HG03378 (cell line): ENCODE results near the gene RGS14.
"Not testable (repeated sequence)": the region's sequence is repeated elsewhere in the genome, so short reads cannot be mapped to it uniquely, and the experiment has no call there.

Source experiments
- ATAC-seq: cut with Tn5 transposase; IDR thresholded peaks from one replicate; pipeline ENCODE4 v1.9.1; 2021; ENCODE audit warnings: mild to moderate bottlenecking, moderate library complexity; ENCODE audit not compliant: unreplicated experiment

RGS14 gene

DNA sequence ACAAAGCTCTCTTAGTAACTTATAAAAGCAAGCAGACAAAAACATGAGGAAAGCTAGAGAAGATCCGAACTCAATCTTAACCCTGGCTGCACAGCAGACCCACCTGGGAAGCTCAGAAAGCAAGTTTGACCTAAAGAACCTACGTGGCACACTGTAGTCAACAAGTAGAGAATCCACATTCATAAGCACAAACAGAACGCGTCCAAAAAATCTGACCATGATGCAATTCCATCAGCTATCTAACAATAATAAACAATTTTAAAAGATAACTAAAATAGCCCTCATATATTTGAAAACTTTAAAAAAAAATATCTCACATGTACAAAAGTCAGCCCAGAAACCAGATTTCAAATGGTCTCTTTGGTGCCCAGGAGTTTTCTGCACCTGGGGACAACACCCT lies 10.9 kb upstream of the RGS14 start:
- no peak for ATAC-seq

DNA sequence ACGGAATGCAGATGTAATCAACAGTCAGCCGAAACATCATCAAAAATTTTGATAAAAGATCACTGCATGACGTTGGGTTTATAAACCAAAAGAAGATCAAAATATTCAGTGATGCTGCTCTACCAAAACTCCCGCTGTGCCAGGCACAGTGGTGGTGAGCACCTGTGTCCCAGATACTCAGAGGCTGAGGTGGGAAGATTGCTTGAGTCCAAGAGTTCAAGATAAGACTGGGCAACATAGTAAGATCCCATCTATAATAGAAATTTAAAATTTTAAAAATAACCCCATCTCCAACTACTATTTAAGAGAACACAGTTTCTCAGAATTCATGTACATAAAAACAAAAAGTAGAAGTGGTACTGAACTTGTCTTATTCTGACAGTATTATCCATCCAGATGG lies 10.0 kb upstream of the RGS14 start:
- no peak for ATAC-seq

DNA sequence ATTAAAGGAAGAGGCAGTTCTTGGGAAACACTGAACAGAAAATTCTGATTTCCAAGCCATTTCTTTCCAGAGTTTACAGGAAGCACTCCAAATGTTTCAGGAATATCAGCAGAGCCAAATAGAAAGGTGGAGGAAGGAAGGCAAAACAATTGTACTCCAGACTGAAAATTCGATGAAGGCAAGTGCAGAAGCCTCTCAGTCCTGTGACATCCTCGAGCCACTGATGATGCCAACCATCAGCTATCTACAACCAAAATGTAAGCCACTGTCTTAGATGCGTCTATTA lies 8.4 kb upstream of the RGS14 start:
- no peak for ATAC-seq

DNA sequence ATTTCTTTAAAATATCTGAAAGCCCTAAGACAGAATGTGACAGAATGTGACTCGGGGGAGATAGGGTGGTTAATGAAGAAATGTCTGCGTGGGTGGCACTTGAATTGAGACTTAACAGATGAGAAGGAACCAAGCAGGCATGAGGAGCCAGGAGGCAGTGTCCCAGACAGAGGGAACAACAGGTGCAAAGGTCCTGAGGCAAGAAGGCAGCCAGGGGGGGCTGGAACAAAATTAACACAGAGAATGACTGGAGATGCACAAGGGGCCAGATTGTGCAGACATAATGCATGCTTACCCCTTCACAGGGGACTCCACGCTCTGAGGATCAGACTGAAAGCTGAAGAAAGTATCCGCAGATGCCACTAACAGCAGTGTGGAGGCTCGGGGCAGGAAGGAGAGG lies 8.0 kb upstream of the RGS14 start:
- no peak for ATAC-seq

DNA sequence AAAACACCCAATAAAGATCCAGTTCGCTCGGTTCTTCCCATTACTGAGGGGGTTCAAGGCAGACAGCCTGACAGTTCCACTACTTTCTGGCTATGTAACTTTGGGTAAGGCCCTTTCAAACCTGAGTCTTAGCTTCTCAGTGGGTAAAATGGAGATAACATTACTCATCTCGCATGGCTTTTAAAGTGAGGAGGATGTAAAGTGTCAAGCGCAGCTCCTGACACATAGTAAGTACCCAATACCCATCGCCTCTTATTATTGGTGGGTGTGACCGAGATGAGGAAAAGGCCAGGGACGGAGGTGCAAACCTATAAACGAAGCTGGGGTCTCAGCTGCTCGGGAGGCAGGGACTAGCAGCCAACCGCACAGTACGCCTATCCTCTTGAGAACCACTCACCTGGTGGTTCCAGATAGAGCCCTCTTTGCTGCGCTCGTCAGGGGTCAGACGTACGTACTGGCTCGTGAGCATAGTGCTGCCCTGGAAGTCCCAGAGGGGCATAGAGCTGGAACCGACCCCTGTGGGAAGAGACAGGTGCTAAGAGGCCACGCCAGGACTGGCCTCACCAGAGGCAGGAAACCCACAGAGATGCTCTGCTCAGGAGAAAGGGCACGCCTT lies 6.8 kb upstream of the RGS14 start:
- ATAC-seq: peak; percentile 4

DNA sequence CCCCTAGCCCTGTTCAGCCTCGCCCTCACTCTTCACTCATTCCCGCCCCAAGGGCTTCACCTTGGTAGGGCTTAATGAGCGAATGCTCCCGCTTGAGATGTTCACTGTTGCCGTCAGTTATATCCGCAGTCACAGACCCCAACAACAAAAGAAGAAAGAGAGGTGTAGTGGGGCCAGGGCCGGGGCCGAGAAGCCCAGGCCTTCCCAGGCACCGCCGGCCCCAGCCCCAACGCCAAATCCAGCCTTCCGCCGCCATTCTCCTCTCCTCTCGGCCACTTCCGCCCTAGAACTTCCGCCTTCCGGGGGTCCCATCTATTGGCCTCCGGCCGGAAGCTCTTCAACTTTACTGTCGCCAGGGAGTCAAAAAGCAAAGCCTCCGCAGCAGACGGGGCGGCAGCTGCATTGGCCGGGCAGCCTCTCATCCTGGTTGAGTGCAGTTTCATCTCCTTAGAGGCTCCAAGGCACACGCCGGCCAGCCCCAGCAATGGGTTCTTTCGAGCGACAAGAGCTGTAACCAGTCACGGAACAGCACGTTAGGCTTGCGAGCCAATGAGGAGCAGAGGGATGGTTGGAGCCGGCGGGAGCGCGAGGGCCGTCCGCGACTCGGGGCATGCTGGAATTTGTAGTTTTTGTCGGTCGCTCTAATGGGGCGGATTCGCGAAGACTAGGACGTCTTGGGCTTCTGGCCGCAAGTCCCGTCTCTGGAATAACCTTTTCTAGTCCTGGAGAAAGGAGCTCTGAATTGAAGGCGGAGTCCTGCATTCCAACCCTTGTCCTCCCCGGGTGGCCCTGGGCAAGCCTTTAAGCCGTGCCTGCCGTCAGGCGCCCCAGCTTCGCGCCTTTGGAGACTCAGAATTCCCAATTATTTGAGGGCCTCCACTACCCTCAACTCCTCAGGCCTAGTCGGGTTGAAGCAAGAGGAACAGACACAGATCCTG lies 6.1 kb upstream of the RGS14 start, which contains the start of gene LMAN2:
LMAN2 (minus strand) TSS at position 277 of the 938 bp plus-strand sequence; CDS start at position 256, 21 bp downstream.
- peak; percentile 81 for ATAC-seq

DNA sequence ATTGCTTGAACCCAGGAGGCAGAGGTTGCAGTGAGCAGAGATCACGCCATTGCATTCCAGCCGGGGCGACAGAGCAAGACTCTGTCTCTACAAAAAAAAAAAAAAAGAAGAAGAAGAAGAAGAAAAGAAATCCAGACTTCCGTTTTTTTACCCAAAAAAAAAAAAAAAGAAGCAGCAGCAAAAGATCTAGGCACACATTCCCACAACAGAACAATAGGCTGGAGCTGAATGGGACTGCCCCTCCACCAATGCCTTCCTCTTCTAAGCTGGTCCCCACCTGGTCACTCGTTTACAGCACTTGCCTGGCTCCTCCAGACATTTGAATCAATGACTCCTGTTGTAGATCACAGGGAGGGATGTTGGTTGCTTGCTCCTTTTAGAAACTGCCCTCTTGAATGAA lies 4.6 kb upstream of the RGS14 start:
- ATAC-seq: no peak

DNA sequence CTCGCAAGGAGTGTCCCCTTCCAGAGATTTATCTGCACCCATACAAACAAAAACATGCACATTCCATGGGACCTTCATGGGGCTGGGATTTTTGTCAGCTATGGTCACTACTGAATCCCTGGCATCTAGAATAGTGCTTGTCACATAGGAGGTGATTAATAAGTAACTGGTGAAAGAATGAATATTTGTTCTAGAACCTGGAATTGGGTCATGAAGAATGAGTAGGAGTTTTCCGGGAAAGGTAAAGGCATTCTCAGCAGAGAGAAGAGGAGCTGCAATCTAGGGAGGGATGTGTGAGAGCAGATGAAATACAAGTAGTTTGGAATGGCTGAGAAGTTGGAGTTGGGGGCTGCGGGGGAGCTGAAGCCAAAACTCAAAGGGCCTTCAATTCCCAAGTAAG lies 3.5 kb upstream of the RGS14 start:
- ATAC-seq: no peak

DNA sequence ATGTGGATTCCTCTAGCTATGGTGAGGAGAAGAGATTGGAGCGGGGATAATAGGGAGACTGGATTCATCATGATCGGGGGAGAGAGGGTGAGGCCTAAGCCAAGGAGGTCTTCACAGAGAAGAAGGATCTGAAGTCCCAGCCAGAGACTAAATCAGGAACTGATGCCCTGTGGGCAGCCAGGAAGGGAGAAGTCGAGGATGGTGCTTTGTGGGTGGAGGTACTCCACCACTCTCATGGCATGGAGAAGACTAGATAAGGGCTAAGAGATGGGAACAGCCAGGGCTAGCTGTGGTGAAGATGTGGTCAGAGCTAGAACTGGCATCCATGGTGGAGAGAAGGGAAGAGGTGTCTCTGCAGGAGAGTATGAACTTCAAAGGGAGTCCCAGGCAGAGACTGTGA lies 3.0 kb upstream of the RGS14 start:
- no peak for ATAC-seq

DNA sequence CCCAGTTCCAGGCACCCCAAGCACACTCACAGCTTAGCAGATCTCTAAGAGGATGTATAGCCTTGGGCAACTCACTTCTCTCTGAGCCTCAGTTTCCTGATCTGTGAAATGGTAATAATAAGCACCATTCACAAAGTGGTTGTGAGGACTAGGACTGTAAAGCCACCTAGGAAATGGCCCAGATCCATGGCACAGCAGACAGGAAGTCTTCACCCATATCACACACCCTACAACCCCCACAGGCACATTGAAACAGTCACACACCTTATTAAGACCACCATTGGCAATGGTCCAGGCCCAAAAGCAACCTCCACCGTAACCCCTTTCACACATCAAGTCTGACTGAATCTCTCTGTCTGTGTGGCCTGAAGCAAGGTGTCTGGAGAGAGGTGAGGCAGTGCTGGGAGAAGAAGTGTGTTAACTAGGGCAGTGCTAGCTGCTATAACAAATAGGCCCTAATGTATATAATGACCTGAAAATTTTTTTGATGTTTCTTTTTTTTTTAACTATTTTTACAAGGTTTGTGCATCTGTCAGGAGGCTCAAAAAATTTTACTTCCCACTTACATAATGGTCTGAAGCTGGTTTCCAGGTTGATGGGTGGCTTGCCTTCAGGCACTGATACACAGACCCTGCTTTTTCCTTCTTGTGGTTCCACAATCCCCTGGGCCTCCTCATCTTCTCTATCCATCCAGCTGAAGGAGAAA lies 2.4 kb upstream of the RGS14 start:
- ATAC-seq: no peak

DNA sequence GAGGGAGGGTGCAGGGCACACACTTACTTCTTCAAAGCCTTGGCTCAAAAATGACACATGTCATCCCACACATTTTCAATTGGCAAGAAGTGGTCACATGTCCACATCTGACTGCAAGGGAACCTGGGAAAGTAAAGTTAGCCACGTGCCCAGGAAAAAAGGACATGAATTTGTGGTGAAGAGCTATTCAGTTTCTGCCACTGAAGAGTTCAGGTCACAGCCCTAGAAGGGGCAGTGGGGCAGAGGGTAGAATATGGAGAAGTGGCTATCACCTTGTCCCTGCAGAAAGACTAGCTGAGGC lies 1.9 kb upstream of the RGS14 start:
- no peak for ATAC-seq

DNA sequence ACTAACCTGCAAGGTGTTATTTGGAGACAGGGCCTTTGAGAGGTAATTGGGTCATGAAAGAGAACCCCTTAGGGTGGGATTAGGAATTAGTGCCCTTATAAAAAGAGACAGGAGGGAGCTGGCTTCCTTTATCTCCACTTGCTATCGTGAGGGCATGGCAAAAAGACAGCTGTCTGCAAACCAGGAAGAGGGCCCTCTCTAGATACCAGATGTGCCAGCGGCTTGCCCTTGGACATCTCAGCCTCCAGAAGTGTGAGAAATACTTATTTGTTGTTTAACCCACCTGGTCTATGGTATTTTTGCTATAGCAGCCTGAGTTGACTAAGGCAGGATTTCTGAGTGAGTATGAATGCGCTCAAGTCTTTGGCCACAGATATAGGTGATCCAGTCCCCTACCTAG lies 978 bp upstream of the RGS14 start:
- ATAC-seq: no peak

DNA sequence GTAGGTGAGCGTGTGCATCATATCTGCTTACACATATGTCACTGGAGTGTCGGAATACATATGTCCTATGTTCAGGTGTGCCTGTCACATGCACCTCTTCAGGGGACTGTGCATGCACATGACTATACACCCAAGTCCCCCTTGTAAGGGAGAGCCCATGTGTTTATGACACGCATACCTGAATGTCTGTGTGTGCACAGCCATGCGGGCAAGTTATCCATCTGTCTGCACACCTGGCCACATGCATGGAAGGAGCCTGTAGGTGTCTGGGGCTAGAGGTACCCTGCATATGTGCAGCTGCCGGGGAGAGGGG lies 622 bp upstream of the RGS14 start:
- ATAC-seq: no peak

DNA sequence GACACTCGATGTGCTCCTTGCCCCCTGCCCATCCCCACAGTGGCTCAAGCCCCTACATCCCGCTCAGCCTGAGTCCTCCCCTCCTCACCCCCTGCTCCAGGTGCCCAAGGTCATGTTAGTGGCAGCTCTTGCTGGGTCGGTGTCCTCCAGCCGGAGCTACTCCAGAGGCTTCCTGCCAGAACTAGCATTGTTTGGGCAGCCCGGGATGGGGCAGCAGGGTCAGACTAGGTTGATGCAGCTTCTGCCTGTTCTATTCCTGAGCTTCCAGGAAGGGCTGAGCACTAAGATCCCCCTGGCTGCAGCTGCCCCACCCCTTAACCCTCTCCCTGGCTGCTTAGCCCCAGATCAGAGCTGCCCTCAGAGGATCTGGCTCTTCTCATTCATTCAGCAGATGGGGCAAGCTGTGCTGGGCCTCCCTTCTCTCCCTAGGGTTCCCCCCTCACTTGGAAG lies 671 bp downstream of the RGS14 start:
- ATAC-seq: no peak

DNA sequence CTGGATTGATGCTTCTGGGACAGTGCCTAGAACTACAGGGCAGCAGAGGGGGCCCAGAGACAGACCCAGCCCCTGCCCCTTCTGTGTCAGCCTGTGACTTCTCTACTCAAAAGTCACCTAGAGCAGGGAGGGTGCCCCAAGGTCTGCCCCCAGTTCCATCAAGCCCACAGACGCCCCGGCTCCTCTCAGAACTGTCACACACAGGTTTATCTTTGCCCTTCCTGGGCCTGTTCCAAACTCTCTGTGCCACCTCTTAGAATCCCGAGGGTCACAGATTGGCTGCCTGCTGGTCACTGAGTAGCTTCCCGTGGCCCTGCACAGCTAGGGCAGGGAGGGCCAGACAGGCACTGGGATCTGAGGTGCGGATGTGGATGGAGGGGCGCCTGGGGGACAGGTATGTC lies 1.7 kb downstream of the RGS14 start:
- no peak for ATAC-seq

DNA sequence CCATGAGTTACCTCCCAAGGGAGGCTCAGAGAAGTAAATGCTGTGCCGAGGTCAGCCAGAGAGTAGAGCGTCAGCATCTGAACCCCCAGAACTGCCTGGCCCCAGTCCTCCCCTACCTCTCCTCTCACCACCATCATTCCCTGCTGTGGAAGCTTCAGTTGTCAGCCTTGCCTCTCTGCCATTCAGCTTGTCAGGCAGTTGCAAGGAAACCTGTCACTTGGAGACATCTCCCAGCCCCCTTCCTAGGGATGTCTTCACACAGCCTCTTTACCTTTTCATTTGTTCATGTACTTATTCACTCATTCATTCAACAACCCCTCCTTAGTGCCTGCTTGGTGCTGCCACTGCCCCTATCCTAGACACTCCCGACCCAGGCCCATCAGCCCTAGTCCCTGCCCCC lies 2.1 kb downstream of the RGS14 start:
- no peak for ATAC-seq

DNA sequence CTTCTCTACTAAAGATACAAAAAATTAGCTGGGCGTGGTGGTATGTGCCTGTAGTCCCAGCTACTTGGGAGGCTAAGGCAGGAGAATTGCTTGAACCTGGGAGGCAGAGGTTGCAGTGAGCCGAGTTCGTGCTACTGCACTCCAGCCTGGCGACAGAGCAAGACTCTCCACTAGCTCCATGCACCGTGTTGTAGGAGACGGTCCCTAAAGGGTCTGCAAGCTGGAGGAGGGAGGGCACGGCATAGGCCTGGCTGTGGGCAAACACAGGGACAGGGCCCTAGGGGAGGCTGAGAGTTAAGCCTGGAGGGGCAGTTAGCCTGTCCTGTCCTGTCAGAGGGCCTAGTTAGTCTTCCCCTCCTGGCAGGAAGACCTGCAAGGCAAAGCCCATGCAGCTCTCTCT lies 3.0 kb downstream of the RGS14 start:
- ATAC-seq: not testable (repeated sequence)

DNA sequence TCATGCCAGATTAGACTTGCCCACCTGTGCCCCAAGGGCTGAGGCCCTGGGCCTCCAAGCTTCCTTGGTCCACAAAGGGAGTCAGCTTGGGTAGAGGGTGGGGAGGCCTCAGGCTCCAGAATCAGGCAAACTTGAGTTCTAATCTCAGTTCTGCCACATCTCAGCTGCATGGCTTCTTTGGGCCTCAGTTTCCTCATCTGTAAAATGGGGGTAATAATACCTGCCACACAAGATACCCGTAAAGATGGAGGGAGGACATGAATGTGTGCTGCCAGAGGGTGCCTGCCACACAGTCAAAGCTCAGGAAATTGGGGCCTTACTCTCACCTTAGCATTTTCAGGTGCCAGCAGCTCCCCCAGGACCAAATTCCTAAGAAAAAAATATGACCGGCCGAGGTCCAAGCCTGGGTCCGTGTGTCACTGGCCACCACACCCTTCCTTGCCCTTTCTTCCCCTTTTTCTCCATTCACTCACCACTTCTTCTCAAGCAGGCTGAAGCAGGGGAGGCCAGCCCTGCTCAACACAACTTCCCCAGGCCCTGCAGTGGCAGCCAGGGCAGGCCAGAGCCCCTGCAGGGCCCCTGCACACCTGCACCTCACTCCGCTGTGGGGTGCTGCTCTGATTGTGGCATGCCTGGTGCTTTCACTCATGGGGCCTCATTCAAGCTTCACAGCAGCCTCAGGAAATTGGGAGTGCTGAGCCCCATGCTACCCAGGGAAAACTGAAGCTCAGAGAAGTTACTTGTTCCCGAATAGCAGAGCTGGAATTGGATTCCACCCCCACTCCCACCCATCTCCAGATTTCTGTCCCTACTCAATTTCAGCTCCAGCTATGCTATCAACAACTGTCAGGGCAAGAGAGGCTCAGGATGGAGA lies 3.9 kb downstream of the RGS14 start:
- no peak for ATAC-seq

DNA sequence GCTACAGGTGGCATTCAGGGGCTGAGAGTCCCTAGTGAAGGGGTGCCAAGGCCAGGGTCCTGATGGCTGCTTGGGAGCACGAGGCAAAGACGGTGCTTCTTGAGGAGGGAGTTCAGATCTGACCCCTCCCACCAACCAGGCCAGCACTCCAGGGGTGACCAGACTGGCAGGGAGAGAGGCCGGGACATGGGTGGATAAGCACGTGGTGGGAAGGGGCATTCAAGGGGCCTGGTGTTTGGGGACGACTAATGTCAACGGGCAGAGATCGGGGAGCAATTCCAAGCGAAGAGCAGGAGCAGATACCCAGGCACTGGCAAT lies 4.5 kb downstream of the RGS14 start:
- no peak for ATAC-seq

DNA sequence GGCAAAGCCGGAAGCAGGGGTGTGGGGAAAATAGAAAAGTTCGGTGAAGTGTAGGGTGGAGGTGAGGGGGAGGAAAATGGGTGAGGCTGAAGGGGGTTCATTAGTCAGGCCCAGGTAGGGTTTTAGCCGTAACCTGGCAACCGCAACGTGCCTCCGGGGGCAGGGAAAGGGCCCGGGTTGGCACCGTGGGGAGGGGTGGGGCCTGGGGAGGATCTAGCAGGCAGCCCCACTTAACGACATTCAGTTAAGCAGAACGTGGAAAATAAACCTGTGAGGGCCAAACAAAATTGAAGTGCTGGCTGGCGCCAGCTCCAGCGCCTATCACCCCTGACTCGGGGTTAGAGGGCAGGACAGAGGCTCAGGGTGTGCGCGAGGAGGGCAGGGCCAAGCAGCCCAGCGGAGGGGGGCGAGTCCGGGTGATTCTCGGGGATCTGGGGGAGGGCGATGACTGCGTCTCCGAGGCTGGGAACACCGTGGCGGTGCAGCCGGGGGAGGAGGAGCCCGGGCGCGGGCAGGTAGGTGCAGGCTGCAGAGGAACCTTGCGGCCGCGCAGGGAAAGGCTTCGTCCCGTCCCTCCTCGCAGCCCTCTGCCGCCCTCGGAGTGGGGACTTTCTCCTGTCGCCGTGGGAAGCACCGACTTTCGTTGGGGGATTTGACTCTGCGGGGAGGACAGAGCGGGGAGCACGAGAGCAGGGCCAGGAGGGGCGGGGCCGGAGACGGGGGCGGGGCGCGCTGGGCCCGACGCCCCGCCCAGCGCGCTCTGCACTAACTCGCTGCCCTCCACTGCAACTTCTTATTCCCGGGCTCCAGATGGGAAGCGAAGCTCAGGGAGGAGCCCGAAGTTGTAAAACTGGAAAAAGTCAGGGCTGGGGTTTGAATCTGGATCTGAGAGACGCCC lies 5.1 kb downstream of the RGS14 start:
- no peak for ATAC-seq
